ENCODE results near the gene MAP3K7CL. TPM values are rescaled to one million over a fixed set of nuclear protein-coding genes. Genes with fewer than 3 reads are reported as not detected.

Gene MAP3K7CL
- total RNA-seq, 2 experiments from 2014 or later = 9.3 to 9.5 TPM

GRCh38 chr21:29105218-29105617, 25.2 kb upstream of the MAP3K7CL start:
- DNase-seq = no peak
- Mint-ChIP-seq H3K9me3 (ENCODE audit: low read depth) (no peaks in the 10 kb centered on the region), H3K27me3 (peaks cover 7% of the 10 kb centered on the region), H3K4me1 (peaks cover 10% of the 10 kb centered on the region), H3K27ac (no peak overlapping the region), H3K4me3 (no peak overlapping the region), H3K36me3 (peaks cover 11% of the 10 kb centered on the region)
- CTCF ChIA-PET = interaction anchor here (0.9 to 1.1 kb wide), 2 partner anchors 243 to 267 kb away, joined by 3 to 4 read pairs; no protein-coding TSS in a partner anchor
- ATAC-seq = no peak

GRCh38 chr21:29114765-29115500, 15.5 kb upstream of the MAP3K7CL start:
- CTCF ChIA-PET = interaction anchor here (0.6 to 0.9 kb wide), 2 partner anchors 9 to 29 kb away, joined by 3 read pairs; no protein-coding TSS in a partner anchor
- Mint-ChIP-seq H3K4me3 (no peak overlapping the region), H3K27me3 (peaks cover 3% of the 10 kb centered on the region)

GRCh38 chr21:29115899-29116298, 14.5 kb upstream of the MAP3K7CL start:
- CTCF ChIA-PET = interaction anchor here (0.9 kb wide), 1 partner anchor 28 kb away, joined by 3 read pairs; no protein-coding TSS in a partner anchor
- H3K27me3 Mint-ChIP-seq = no peaks in the 10 kb centered on the region
- no peak overlapping the region for H3K4me3 Mint-ChIP-seq
- H3K4me1 Mint-ChIP-seq = no peaks in the 10 kb centered on the region
- no peaks in the 10 kb centered on the region for H3K36me3 Mint-ChIP-seq
- ATAC-seq (no peak), DNase-seq (no peak)
- no peaks in the 10 kb centered on the region for H3K9me3 Mint-ChIP-seq (ENCODE audit: low read depth)
- H3K27ac Mint-ChIP-seq = no peak overlapping the region

More at GRCh38 chr21:29114765-29115500, 15.5 kb upstream of the MAP3K7CL start:
- no peaks in the 10 kb centered on the region for H3K4me1 Mint-ChIP-seq
- no peak for DNase-seq
- no peak for ATAC-seq
- no peak overlapping the region for H3K27ac Mint-ChIP-seq
- H3K9me3 Mint-ChIP-seq (ENCODE audit: low read depth) = no peaks in the 10 kb centered on the region
- peaks cover 2% of the 10 kb centered on the region for H3K36me3 Mint-ChIP-seq

- H3K9me3 Mint-ChIP-seq (ENCODE audit: low read depth) = no peaks in the 10 kb centered on the region
- H3K4me3 Mint-ChIP-seq = no peak overlapping the region
- CTCF ChIA-PET = no interaction called here
- no peaks in the 10 kb centered on the region for H3K27me3 Mint-ChIP-seq
- DNase-seq (no peak), ATAC-seq (no peak)
- no peaks in the 10 kb centered on the region for H3K36me3 Mint-ChIP-seq
- no peak overlapping the region for H3K27ac Mint-ChIP-seq
- no peaks in the 10 kb centered on the region for H3K4me1 Mint-ChIP-seq
Observed at GRCh38 chr21:29117372-29117955, 13.0 kb upstream of the MAP3K7CL start.

- H3K4me1 Mint-ChIP-seq = peaks cover 10% of the 10 kb centered on the region
- CTCF ChIA-PET = no interaction called here
Observed at GRCh38 chr21:29121759-29122158, 8.7 kb upstream of the MAP3K7CL start.

GRCh38 chr21:29124645-29125044, 5.8 kb upstream of the MAP3K7CL start:
- DNase-seq = no peak
- peaks cover 1% of the 10 kb centered on the region for H3K36me3 Mint-ChIP-seq
- H3K27me3 Mint-ChIP-seq = no peaks in the 10 kb centered on the region
- H3K27ac Mint-ChIP-seq = no peak overlapping the region
- CTCF ChIA-PET = interaction anchor here (1.4 kb wide), 1 partner anchor 9 kb away, joined by 3 read pairs; no protein-coding TSS in a partner anchor
- ATAC-seq = no peak
- peaks cover 10% of the 10 kb centered on the region for H3K4me1 Mint-ChIP-seq
- H3K9me3 Mint-ChIP-seq (ENCODE audit: low read depth) = no peaks in the 10 kb centered on the region
- H3K4me3 Mint-ChIP-seq = no peak overlapping the region

More at GRCh38 chr21:29121759-29122158, 8.7 kb upstream of the MAP3K7CL start:
- Mint-ChIP-seq H3K27ac (no peak overlapping the region), H3K9me3 (ENCODE audit: low read depth) (no peaks in the 10 kb centered on the region), H3K27me3 (no peaks in the 10 kb centered on the region), H3K4me3 (no peak overlapping the region), H3K36me3 (peaks cover 1% of the 10 kb centered on the region)
- DNase-seq (no peak), ATAC-seq (no peak)

- Mint-ChIP-seq H3K36me3 (peaks cover 1% of the 10 kb centered on the region), H3K9me3 (ENCODE audit: low read depth) (no peaks in the 10 kb centered on the region)
- CTCF ChIA-PET = interaction anchor here (0.7 kb wide), 1 partner anchor 223 kb away, joined by 3 read pairs; no protein-coding TSS in a partner anchor
Observed at GRCh38 chr21:29125191-29125590, 5.3 kb upstream of the MAP3K7CL start.

GRCh38 chr21:29125979-29126378, 4.5 kb upstream of the MAP3K7CL start:
- Mint-ChIP-seq H3K9me3 (ENCODE audit: low read depth) (no peaks in the 10 kb centered on the region), H3K27ac (no peak overlapping the region), H3K36me3 (peaks cover 1% of the 10 kb centered on the region), H3K4me1 (peaks cover 17% of the 10 kb centered on the region), H3K27me3 (peaks cover 2% of the 10 kb centered on the region), H3K4me3 (no peak overlapping the region)
- ATAC-seq (no peak), DNase-seq (no peak)
- CTCF ChIA-PET = interaction anchor here (0.7 kb wide), 1 partner anchor 222 kb away, joined by 3 read pairs; no protein-coding TSS in a partner anchor

More at GRCh38 chr21:29125191-29125590, 5.3 kb upstream of the MAP3K7CL start:
- Mint-ChIP-seq H3K4me1 (peaks cover 14% of the 10 kb centered on the region), H3K4me3 (no peak overlapping the region), H3K27ac (no peak overlapping the region), H3K27me3 (no peaks in the 10 kb centered on the region)
- DNase-seq (no peak), ATAC-seq (peak; percentile 68)

- CTCF ChIA-PET = interaction anchor here (1.5 kb wide), 1 partner anchor 16 kb away, joined by 3 read pairs; no protein-coding TSS in a partner anchor
- H3K4me3 Mint-ChIP-seq = no peak overlapping the region
- no peaks in the 10 kb centered on the region for H3K36me3 Mint-ChIP-seq
- no peak for DNase-seq
- peaks cover 6% of the 10 kb centered on the region for H3K4me1 Mint-ChIP-seq
- H3K27me3 Mint-ChIP-seq = peaks cover 4% of the 10 kb centered on the region
- no peaks in the 10 kb centered on the region for H3K9me3 Mint-ChIP-seq (ENCODE audit: low read depth)
- no peak overlapping the region for H3K27ac Mint-ChIP-seq
- no peak for ATAC-seq
Observed at GRCh38 chr21:29133241-29133640, 2.8 kb downstream of the MAP3K7CL start.

GRCh38 chr21:29133796-29134195, 3.4 kb downstream of the MAP3K7CL start:
- H3K4me1 Mint-ChIP-seq = peaks cover 6% of the 10 kb centered on the region

GRCh38 chr21:29135481-29135880, 5.0 kb downstream of the MAP3K7CL start:
- H3K4me3 Mint-ChIP-seq = no peak overlapping the region
- H3K27ac Mint-ChIP-seq = no peak overlapping the region
- no peaks in the 10 kb centered on the region for H3K36me3 Mint-ChIP-seq
- no peaks in the 10 kb centered on the region for H3K9me3 Mint-ChIP-seq (ENCODE audit: low read depth)
- DNase-seq (no peak), ATAC-seq (no peak)
- peaks cover 3% of the 10 kb centered on the region for H3K27me3 Mint-ChIP-seq
- peaks cover under 1% of the 10 kb centered on the region for H3K4me1 Mint-ChIP-seq
- CTCF ChIA-PET = no interaction called here

More at GRCh38 chr21:29133796-29134195, 3.4 kb downstream of the MAP3K7CL start:
- Mint-ChIP-seq H3K27ac (no peak overlapping the region), H3K9me3 (ENCODE audit: low read depth) (no peaks in the 10 kb centered on the region), H3K27me3 (peaks cover 4% of the 10 kb centered on the region), H3K36me3 (no peaks in the 10 kb centered on the region), H3K4me3 (no peak overlapping the region)
- no peak for ATAC-seq
- CTCF ChIA-PET = interaction anchor here (1.5 kb wide), 1 partner anchor 15 kb away, joined by 3 read pairs; no protein-coding TSS in a partner anchor
- no peak for DNase-seq

- Mint-ChIP-seq H3K4me1 (no peaks in the 10 kb centered on the region), H3K27me3 (peaks cover 2% of the 10 kb centered on the region), H3K27ac (no peak overlapping the region), H3K9me3 (ENCODE audit: low read depth) (no peaks in the 10 kb centered on the region), H3K36me3 (no peaks in the 10 kb centered on the region), H3K4me3 (no peak overlapping the region)
- CTCF ChIA-PET = no interaction called here
- ATAC-seq = no peak
- DNase-seq = no peak
Observed at GRCh38 chr21:29136033-29136432, 5.6 kb downstream of the MAP3K7CL start.

GRCh38 chr21:29144736-29145353, 14.4 kb downstream of the MAP3K7CL start:
- no peak overlapping the region for H3K4me3 Mint-ChIP-seq
- CTCF ChIA-PET = interaction anchor here (1.5 kb wide), 1 partner anchor 227 kb away, joined by 3 read pairs; no protein-coding TSS in a partner anchor
- DNase-seq (no peak), ATAC-seq (no peak)
- no peaks in the 10 kb centered on the region for H3K36me3 Mint-ChIP-seq
- no peak overlapping the region for H3K27ac Mint-ChIP-seq
- H3K4me1 Mint-ChIP-seq = peaks cover 15% of the 10 kb centered on the region
- H3K27me3 Mint-ChIP-seq = no peaks in the 10 kb centered on the region
- H3K9me3 Mint-ChIP-seq (ENCODE audit: low read depth) = no peaks in the 10 kb centered on the region

Data from activated CD8-positive, alpha-beta memory T cell treated with anti-CD3 and anti-CD28 coated beads, Interleukin-2, amount 10 ng/mL, durations not matched to agents 7 days and 5 days (primary cell).